AG04450 (cell line): ENCODE results near the gene HNRNPR. TPM values are rescaled to one million over a fixed set of nuclear protein-coding genes. Genes with fewer than 3 reads are reported as not detected.

ENCODE experiments used
- CTCF ChIA-PET: fragments of 300-600, 350-600 bp; formaldehyde crosslinking; extraction: SDS; loops from one replicate; lab custom pipeline; 2022; ENCODE audit warnings: antibody characterized with exemption, inconsistent platforms; lab: Charles Lee
- POLR2A ChIA-PET: fragments of 350-600 bp; formaldehyde crosslinking; extraction: SDS; loops from one replicate; lab custom pipeline; 2021; ENCODE audit warnings: antibody characterized with exemption, inconsistent platforms; lab: Yijun Ruan, JAX
- DNase-seq: peaks from one replicate; pipeline ENCODE4 v3.0.0-alpha.2; 2011; ENCODE audit warnings: low read depth, low spot score
- H3K27ac ChIP-seq: one replicate; pipeline ENCODE4 v1.5.1; 2012; ENCODE audit warnings: low read depth, low read length, control low read depth
- H3K27me3 ChIP-seq: one replicate; pipeline ENCODE4 v1.6.0; 2012; ENCODE audit warnings: low read length; ENCODE audit not compliant: control insufficient read depth, insufficient read depth
- H3K4me3 ChIP-seq: 2 replicates; pipeline ENCODE4 v1.5.1; 2011; ENCODE audit warnings: mild to moderate bottlenecking, low read depth, low read length, control low read depth
- H3K9me3 ChIP-seq: 2 replicates; pipeline ENCODE4 v1.5.1; 2012; ENCODE audit warnings: low read length; ENCODE audit not compliant: control insufficient read depth, insufficient read depth
- polyA plus RNA-seq: library from polyadenylated mRNA; depleted of rRNA; stranded (reverse); fragments of >200 nt; gene quantifications from 2 replicates; pipeline ENCODE4 v1.2.3, GENCODE V29; 2011
- TF ChIP-seq, protein P1 (sequence below): IDR thresholded peaks from 2 replicates; pipeline ENCODE4 v1.5.1; 2011; ENCODE audit warnings: low read depth, low read length, control low read depth, inconsistent platforms

HNRNPR gene
- polyA plus RNA-seq, 1 experiment, result 171 TPM

DNA sequence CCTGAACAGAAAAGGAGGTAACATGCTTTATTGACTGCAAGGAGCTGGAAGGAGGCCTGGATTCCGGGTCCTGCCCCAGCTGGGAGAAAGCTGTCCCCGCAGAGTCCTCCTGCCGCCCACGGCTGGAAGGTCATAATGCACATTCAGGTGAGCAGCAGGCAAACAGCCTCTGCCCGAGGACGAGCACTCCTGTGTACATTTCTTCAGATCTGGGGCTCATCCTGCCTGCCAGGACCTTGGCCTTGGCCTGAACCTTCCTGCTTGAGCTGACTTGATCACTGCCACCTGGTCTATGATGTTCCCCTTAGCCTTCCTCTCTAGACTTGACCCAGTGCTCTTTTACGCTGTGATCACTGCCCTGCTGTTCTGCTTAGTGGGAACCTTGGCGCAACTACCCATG lies 43.4 kb upstream of the HNRNPR start:
- Histone ChIP-seq H3K27me3 (no peaks in the 10 kb centered on the region), H3K9me3 (peaks cover 4% of the 10 kb centered on the region), H3K4me3 (no peak overlapping the region), H3K27ac (no peak overlapping the region)
- ChIA-PET POLR2A (no interaction called here), CTCF (interaction anchor here (1.0 kb wide), 1 partner anchor 17 kb away, joined by 9 read pairs; no protein-coding TSS in a partner anchor)
- TF ChIP-seq, protein P1, sequence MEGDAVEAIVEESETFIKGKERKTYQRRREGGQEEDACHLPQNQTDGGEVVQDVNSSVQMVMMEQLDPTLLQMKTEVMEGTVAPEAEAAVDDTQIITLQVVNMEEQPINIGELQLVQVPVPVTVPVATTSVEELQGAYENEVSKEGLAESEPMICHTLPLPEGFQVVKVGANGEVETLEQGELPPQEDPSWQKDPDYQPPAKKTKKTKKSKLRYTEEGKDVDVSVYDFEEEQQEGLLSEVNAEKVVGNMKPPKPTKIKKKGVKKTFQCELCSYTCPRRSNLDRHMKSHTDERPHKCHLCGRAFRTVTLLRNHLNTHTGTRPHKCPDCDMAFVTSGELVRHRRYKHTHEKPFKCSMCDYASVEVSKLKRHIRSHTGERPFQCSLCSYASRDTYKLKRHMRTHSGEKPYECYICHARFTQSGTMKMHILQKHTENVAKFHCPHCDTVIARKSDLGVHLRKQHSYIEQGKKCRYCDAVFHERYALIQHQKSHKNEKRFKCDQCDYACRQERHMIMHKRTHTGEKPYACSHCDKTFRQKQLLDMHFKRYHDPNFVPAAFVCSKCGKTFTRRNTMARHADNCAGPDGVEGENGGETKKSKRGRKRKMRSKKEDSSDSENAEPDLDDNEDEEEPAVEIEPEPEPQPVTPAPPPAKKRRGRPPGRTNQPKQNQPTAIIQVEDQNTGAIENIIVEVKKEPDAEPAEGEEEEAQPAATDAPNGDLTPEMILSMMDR, result no peak
- no peak for DNase-seq

DNA sequence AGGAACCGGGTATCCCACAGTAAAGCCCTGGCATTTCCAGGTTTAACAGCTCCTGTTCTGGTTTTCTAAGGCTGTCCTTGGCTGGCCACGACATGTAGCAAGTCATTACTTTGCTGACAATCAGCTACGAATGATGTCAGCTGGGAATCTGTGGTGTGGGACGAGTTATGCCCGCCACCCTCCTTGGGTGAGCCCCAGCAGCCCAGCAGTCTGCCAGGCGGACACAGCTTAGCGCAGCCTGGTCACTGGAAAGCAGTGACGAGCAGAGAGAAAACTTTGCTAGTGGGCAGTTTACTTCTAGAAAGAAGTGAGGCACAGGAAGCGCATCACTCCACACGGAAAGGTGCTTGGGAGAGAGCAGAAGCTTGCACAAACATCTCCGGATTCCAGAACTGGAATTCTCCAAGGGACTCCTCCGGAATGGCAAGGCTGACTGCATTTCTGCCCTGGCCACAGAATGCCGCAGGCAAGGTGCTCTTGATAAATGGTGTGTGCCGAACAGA lies 41.1 kb upstream of the HNRNPR start:
- DNase-seq, result no peak
- POLR2A ChIA-PET, result interaction anchor here (0.7 to 2.5 kb wide), 4 partner anchors 9 to 1330 kb away, joined by 3 to 15 read pairs (median 4); partner anchors contain the start of genes HNRNPR and ZNF436
- Histone ChIP-seq H3K27ac (peak overlapping the region; percentile 21), H3K27me3 (no peaks in the 10 kb centered on the region), H3K4me3 (no peak overlapping the region), H3K9me3 (peaks cover 7% of the 10 kb centered on the region)
- CTCF ChIA-PET, result interaction anchor here (1.0 to 1.1 kb wide), 3 partner anchors 9 to 19 kb away, joined by 3 read pairs; no protein-coding TSS in a partner anchor
- TF ChIP-seq, protein P1, result no peak

DNA sequence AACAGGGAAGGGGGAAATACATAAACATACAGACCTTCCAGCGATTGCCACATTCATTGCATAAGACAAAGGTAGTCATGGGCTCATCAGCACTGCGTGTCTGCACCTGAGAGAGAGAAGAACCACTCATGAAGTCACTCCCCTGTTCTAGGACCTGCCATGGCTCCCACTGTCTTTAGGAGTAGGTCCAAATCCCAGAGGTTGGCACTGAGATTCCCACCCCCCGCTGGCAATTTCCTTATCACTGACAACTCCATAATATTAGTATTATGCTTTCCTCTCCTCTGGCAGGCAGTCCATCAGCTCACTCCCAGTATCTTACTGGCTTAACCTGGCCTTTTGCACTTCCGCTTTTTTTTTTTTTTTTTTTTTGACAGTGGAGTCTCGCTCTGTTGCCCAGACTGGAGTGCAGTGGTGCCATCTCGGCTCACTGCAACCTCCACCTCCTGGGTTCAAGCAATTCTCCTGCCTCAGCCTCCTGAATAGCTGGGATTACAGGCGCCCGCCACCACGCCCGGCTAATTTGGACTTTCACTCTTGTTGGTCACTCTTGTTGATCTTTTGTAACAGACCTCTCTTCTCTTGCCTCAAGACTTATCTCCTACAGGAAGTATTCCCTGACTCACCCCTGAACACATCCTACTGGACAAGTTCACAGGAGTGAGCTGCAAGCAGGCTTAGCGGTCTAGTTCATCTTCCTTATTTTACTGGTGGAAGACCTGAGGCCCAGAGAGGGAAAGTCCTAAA lies 40.4 kb upstream of the HNRNPR start:
- ChIA-PET POLR2A (interaction anchor here (0.6 to 2.5 kb wide), 4 partner anchors 9 to 1330 kb away, joined by 3 to 15 read pairs (median 4); partner anchors contain the start of genes HNRNPR and ZNF436), CTCF (interaction anchor here (1.0 to 1.1 kb wide), 3 partner anchors 10 to 20 kb away, joined by 3 read pairs; no protein-coding TSS in a partner anchor)
- Histone ChIP-seq H3K9me3 (peaks cover 7% of the 10 kb centered on the region), H3K4me3 (no peak overlapping the region), H3K27ac (no peak overlapping the region), H3K27me3 (no peaks in the 10 kb centered on the region)
- DNase-seq, result no peak
- TF ChIP-seq, protein P1, result no peak

DNA sequence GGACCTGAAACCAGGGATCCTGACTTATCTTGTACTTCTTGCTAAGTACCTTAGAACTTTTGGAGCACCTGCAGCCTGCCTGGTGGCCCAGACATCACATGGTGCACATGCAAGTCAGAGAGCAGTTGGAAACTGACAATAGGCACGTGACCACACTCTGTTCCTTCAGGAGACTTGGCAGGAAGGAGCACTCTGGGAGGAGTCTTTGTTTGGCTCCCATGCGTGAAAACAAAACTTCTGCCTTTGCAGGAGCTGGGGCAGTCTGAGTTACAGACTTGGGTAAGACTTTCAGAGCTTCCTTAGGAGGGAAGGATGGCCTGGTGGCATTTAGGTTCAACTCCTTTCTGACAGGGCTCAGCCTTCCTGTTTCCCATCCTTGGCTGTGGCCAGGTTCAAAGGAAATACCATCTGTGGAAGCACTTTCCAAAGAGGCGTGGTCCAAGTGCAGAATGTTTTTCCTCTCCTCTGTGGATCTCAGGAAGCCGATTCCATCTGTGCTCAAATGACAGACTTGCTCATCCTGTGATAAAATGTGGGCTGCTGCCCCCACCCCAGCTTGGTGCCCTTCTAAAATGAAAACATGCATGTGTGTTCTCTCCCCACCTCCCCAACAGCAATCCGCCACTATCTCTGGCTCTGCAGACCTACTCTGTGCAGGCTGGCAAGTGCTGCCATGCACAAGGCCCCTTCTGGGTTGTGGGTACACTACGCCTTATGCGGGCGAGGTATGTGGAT lies 39.7 kb upstream of the HNRNPR start:
- no peak for DNase-seq
- H3K4me3 ChIP-seq, result no peak overlapping the region
- H3K27ac ChIP-seq, result no peak overlapping the region
- peaks cover 7% of the 10 kb centered on the region for H3K9me3 ChIP-seq
- H3K27me3 ChIP-seq, result no peaks in the 10 kb centered on the region
- TF ChIP-seq, protein P1, result no peak
- ChIA-PET POLR2A (interaction anchor here (2.5 kb wide), 1 partner anchor 39 kb away, joined by 15 read pairs; the partner anchor contains the start of gene HNRNPR), CTCF (interaction anchor here (0.9 kb wide), 1 partner anchor 20 kb away, joined by 3 read pairs; no protein-coding TSS in a partner anchor)
